GM19099 (cell line): ENCODE results near the gene LRRTM3.

Source experiments
- POLR2A ChIP-seq: IDR thresholded peaks from 3 replicates; pipeline ENCODE4 v1.6.1; 2011; ENCODE audit warnings: low read depth; ENCODE audit not compliant: insufficient read length; ENCODE audit errors: extremely low read depth

LRRTM3 gene

GRCh38 chr10:67050415-67050814 is 124.6 kb downstream of the LRRTM3 start:
- no peak for TF ChIP-seq POLR2A

GRCh38 chr10:67072654-67073053 is 146.8 kb downstream of the LRRTM3 start:
- TF ChIP-seq POLR2A, result no peak

GRCh38 chr10:67075491-67075971 is 149.7 kb downstream of the LRRTM3 start:
- no peak for TF ChIP-seq POLR2A

GRCh38 chr10:67076144-67076543 is 150.3 kb downstream of the LRRTM3 start:
- no peak for TF ChIP-seq POLR2A

- no peak for TF ChIP-seq POLR2A
Observed at GRCh38 chr10:67077376-67077775, 151.5 kb downstream of the LRRTM3 start.

GRCh38 chr10:67079126-67079525 is 153.3 kb downstream of the LRRTM3 start:
- TF ChIP-seq POLR2A, result no peak

- no peak for TF ChIP-seq POLR2A
Observed at GRCh38 chr10:67086327-67087134, 160.7 kb downstream of the LRRTM3 start.

GRCh38 chr10:67087135-67087425 is 161.2 kb downstream of the LRRTM3 start:
- TF ChIP-seq POLR2A, result no peak

- no peak for TF ChIP-seq POLR2A
Observed at GRCh38 chr10:67088036-67088435, 162.2 kb downstream of the LRRTM3 start.

GRCh38 chr10:67095531-67095930 is 169.7 kb downstream of the LRRTM3 start:
- no peak for TF ChIP-seq POLR2A

- no peak for TF ChIP-seq POLR2A
Observed at GRCh38 chr10:67098461-67098860, 172.6 kb downstream of the LRRTM3 start.

GRCh38 chr10:67100951-67101350 is 175.1 kb downstream of the LRRTM3 start:
- no peak for TF ChIP-seq POLR2A

- no peak for TF ChIP-seq POLR2A
Observed at GRCh38 chr10:67107670-67108069, 181.8 kb downstream of the LRRTM3 start.

- TF ChIP-seq POLR2A, result no peak
Observed at GRCh38 chr10:67110286-67110685, 184.4 kb downstream of the LRRTM3 start.

- no peak for TF ChIP-seq POLR2A
Observed at GRCh38 chr10:67112765-67113164, 186.9 kb downstream of the LRRTM3 start.

- no peak for TF ChIP-seq POLR2A
Observed at GRCh38 chr10:67114945-67115344, 189.1 kb downstream of the LRRTM3 start.

- TF ChIP-seq POLR2A, result no peak
Observed at GRCh38 chr10:67115972-67116371, 190.1 kb downstream of the LRRTM3 start.
